HG03066 (cell line): ENCODE measurements around the gene RSL24D1.
"Not testable (repeated sequence)": the region's sequence is repeated elsewhere in the genome, so short reads cannot be mapped to it uniquely, and the experiment has no call there.

Experiments used
- ATAC-seq: cut with Tn5 transposase; IDR thresholded peaks from one replicate; pipeline ENCODE4 v1.9.1; 2021; ENCODE audit warnings: low read depth; ENCODE audit not compliant: unreplicated experiment

Gene RSL24D1

GRCh38 chr15:55220606-55221005, 23.9 kb upstream of the RSL24D1 start:
- ATAC-seq: no peak

- ATAC-seq: no peak
Measured at GRCh38 chr15:55218056-55218455, 21.3 kb upstream of the RSL24D1 start.

GRCh38 chr15:55204464-55204863, 7.7 kb upstream of the RSL24D1 start:
- no peak for ATAC-seq

GRCh38 chr15:55202206-55202605, 5.5 kb upstream of the RSL24D1 start:
- no peak for ATAC-seq

GRCh38 chr15:55198706-55199105, 2.0 kb upstream of the RSL24D1 start:
- no peak for ATAC-seq

GRCh38 chr15:55197719-55198118, 978 bp upstream of the RSL24D1 start:
- no peak for ATAC-seq

GRCh38 chr15:55197362-55197705, 593 bp upstream of the RSL24D1 start:
- ATAC-seq: peak; percentile 4

GRCh38 chr15:55195996-55196395, 745 bp downstream of the RSL24D1 start:
- ATAC-seq: no peak

- ATAC-seq: no peak
Measured at GRCh38 chr15:55194256-55194655, 2.5 kb downstream of the RSL24D1 start.

- no peak for ATAC-seq
Measured at GRCh38 chr15:55186331-55186730, 10.4 kb downstream of the RSL24D1 start.

- no peak for ATAC-seq
Measured at GRCh38 chr15:55183679-55184078, 13.1 kb downstream of the RSL24D1 start.

GRCh38 chr15:55179141-55179540, 17.6 kb downstream of the RSL24D1 start:
- ATAC-seq: no peak

- ATAC-seq: no peak
Measured at GRCh38 chr15:55170361-55170760, 26.4 kb downstream of the RSL24D1 start.

GRCh38 chr15:55168350-55168974, 28.3 kb downstream of the RSL24D1 start:
- ATAC-seq: peak; percentile 88

- ATAC-seq: no peak
Measured at GRCh38 chr15:55164284-55164683, 32.5 kb downstream of the RSL24D1 start.

- no peak for ATAC-seq
Measured at GRCh38 chr15:55151631-55152030, 45.1 kb downstream of the RSL24D1 start.

GRCh38 chr15:55143132-55143531, 53.6 kb downstream of the RSL24D1 start:
- ATAC-seq: not testable (repeated sequence)

GRCh38 chr15:55133972-55134371, 62.8 kb downstream of the RSL24D1 start:
- no peak for ATAC-seq

GRCh38 chr15:55132672-55133071, 64.1 kb downstream of the RSL24D1 start:
- ATAC-seq: no peak
